HEK293 (cell line): Measurements from ENCODE around the gene MEAF6.
"Not testable (repeated sequence)": the region's sequence is repeated elsewhere in the genome, so short reads cannot be mapped to it uniquely, and the experiment has no call there.

Source experiments
- CTCF ChIA-PET: fragments of 350-600 bp; formaldehyde crosslinking; extraction: SDS; loops from one replicate; lab custom pipeline; 2021; ENCODE audit warnings: antibody characterized with exemption; lab: Yijun Ruan, JAX
- POLR2A ChIA-PET: fragments of 300-600 bp; formaldehyde crosslinking; extraction: SDS; loops from one replicate; lab custom pipeline; 2020; ENCODE audit warnings: antibody characterized with exemption, inconsistent platforms; lab: Yijun Ruan, JAX
- H3K27ac ChIP-seq: fragments of 200-500 bp; sonication (Bioruptor generic); 2 replicates; pipeline ENCODE4 v1.5.1; 2014; ENCODE audit warnings: low read depth, low read length, control low read depth, inconsistent platforms; ENCODE audit errors: extremely low read depth
- H3K36me3 ChIP-seq, 2 experiments: fragments of 200-500 bp in 1 of 2; sonication (Bioruptor generic) in 1 of 2; 1 replicate in 1 of 2; 2 replicates in 1 of 2; pipeline ENCODE4 v1.5.1; 2014 to 2017; ENCODE audit warnings: inconsistent platforms in 2 of 2, low read length in 2 of 2; ENCODE audit not compliant: control insufficient read depth in 2 of 2, insufficient read depth in 1 of 2
- H3K4me1 ChIP-seq: fragments of 200-500 bp; sonication (Bioruptor generic); 2 replicates; pipeline ENCODE4 v1.5.1; 2014; ENCODE audit warnings: mild to moderate bottlenecking, low read length, inconsistent platforms; ENCODE audit not compliant: control insufficient read depth, insufficient read depth
- H3K4me3 ChIP-seq: 2 replicates; pipeline ENCODE4 v1.5.1; 2011; ENCODE audit warnings: low read depth, mild to moderate bottlenecking, control low read depth, low read length, moderate library complexity
- H3K9me3 ChIP-seq: fragments of 200-500 bp; sonication (Bioruptor generic); 2 replicates; pipeline ENCODE4 v1.5.1; 2014; ENCODE audit warnings: low read depth, low read length, inconsistent platforms; ENCODE audit not compliant: control insufficient read depth, insufficient read depth
- ATF2 ChIP-seq: fragments of 450-650 bp; formaldehyde crosslinking; IDR thresholded peaks from 2 replicates; pipeline ENCODE4 v1.5.1; 2016; ENCODE audit warnings: missing biosample characterization, missing genetic modification characterization, low read depth
- BCL11B ChIP-seq: fragments of 450-650 bp; formaldehyde crosslinking; IDR thresholded peaks from 2 replicates; pipeline ENCODE4 v1.5.1; 2016; ENCODE audit warnings: low read depth, missing biosample characterization, missing genetic modification characterization
- EGR2 ChIP-seq: fragments of 450-650 bp; formaldehyde crosslinking; IDR thresholded peaks from 2 replicates; pipeline ENCODE4 v1.5.1; 2016; ENCODE audit warnings: low read depth, missing biosample characterization, missing genetic modification characterization
- HOXA7 ChIP-seq: sonication (generic); formaldehyde crosslinking; IDR thresholded peaks from 2 replicates; pipeline ENCODE4 v1.8.1; 2022; ENCODE audit warnings: missing genetic modification reagents, borderline replicate concordance
- KLF8 ChIP-seq: fragments of 450-650 bp; formaldehyde crosslinking; IDR thresholded peaks from 2 replicates; pipeline ENCODE4 v1.5.1; 2016; ENCODE audit warnings: missing biosample characterization, missing genetic modification characterization
- PRDM10 ChIP-seq: fragments of 450-650 bp; formaldehyde crosslinking; IDR thresholded peaks from 2 replicates; pipeline ENCODE4 v1.5.1; 2016; ENCODE audit warnings: missing biosample characterization, missing genetic modification characterization
- SETDB1 ChIP-seq: IDR thresholded peaks from one replicate; pipeline ENCODE4 v1.6.1; 2017; ENCODE audit warnings: mild to moderate bottlenecking, low read length, moderate library complexity, mixed read lengths; ENCODE audit not compliant: insufficient read length
- ZBTB10 ChIP-seq: fragments of 450-650 bp; formaldehyde crosslinking; IDR thresholded peaks from 2 replicates; pipeline ENCODE4 v1.5.1; 2016; ENCODE audit warnings: missing biosample characterization, missing genetic modification characterization
- ZBTB17 ChIP-seq: fragments of 450-650 bp; formaldehyde crosslinking; IDR thresholded peaks from 2 replicates; pipeline ENCODE4 v1.5.1; 2016; ENCODE audit warnings: missing biosample characterization, missing genetic modification characterization
- ZBTB44 ChIP-seq: fragments of 450-650 bp; IDR thresholded peaks from 2 replicates; pipeline ENCODE4 v1.5.1; 2018; ENCODE audit warnings: missing biosample characterization, mild to moderate bottlenecking, missing genetic modification characterization
- ZFHX2 ChIP-seq: fragments of 450-650 bp; formaldehyde crosslinking; conservative IDR thresholded peaks from 2 replicates; pipeline ENCODE4 v1.5.1; 2016; ENCODE audit warnings: missing biosample characterization, missing genetic modification characterization
- ZNF223 ChIP-seq: fragments of 450-650 bp; formaldehyde crosslinking; IDR thresholded peaks from 2 replicates; pipeline ENCODE4 v1.5.1; 2016; ENCODE audit warnings: missing biosample characterization, missing genetic modification characterization
- ZNF280C ChIP-seq: fragments of 450-650 bp; formaldehyde crosslinking; IDR thresholded peaks from 2 replicates; pipeline ENCODE4 v1.5.1; 2016; ENCODE audit warnings: missing biosample characterization, missing genetic modification characterization
- ZNF555 ChIP-seq: fragments of 450-650 bp; formaldehyde crosslinking; conservative IDR thresholded peaks from 2 replicates; pipeline ENCODE4 v1.5.1; 2017; ENCODE audit warnings: missing biosample characterization, mild to moderate bottlenecking, missing genetic modification characterization, inconsistent platforms

The MEAF6 gene

GRCh38 chr1:37559957-37560379 lies 45.4 kb upstream of the MEAF6 start:
- H3K9me3 ChIP-seq, POLR2A ChIA-PET, H3K4me1 ChIP-seq, CTCF ChIA-PET, H3K27ac ChIP-seq, H3K4me3 ChIP-seq: not testable (repeated sequence)
- peaks cover 0 to 26% of the 10 kb centered on the region in 2 experiments; a peak in 1 of 3 replicates for H3K36me3 ChIP-seq
- peak; percentile 58; the same call in 1 of the 2 replicates for TF ChIP-seq ZBTB17 (tag by site-specific recombination)

- CTCF ChIA-PET = interaction anchor here (0.6 kb wide), 1 partner anchor 30 kb away, joined by 3 read pairs; no protein-coding TSS in a partner anchor
- no peak overlapping the region for H3K4me3 ChIP-seq
- peaks cover 0 to 21% of the 10 kb centered on the region in 2 experiments; a peak in 1 of 3 replicates for H3K36me3 ChIP-seq
- TF ChIP-seq PRDM10 (tag by site-specific recombination) = peak; percentile 81
- TF ChIP-seq ZBTB44 (tag by site-specific recombination) = no peak
- no peak for TF ChIP-seq ZBTB10 (tag by site-specific recombination)
- no peak for TF ChIP-seq ZNF280C (tag by site-specific recombination)
- peak; percentile 35; the same call in 1 of the 2 replicates for TF ChIP-seq EGR2 (tag by site-specific recombination)
- peak; percentile 42; the same call in 1 of the 2 replicates for TF ChIP-seq ZFHX2
- no peaks in the 10 kb centered on the region for H3K9me3 ChIP-seq
- POLR2A ChIA-PET = no interaction called here
- H3K4me1 ChIP-seq = no peaks in the 10 kb centered on the region
- H3K27ac ChIP-seq = no peak overlapping the region
Observed at GRCh38 chr1:37559080-37559479, 44.5 kb upstream of the MEAF6 start.

- ChIA-PET POLR2A (no interaction called here), CTCF (interaction anchor here (0.6 kb wide), 1 partner anchor 29 kb away, joined by 3 read pairs; no protein-coding TSS in a partner anchor)
- H3K4me1 ChIP-seq = no peaks in the 10 kb centered on the region
- H3K9me3 ChIP-seq = no peaks in the 10 kb centered on the region
- H3K4me3 ChIP-seq = no peak overlapping the region
- no peak overlapping the region for H3K27ac ChIP-seq
- peaks cover 0 to 21% of the 10 kb centered on the region in 2 experiments; a peak in 1 of 3 replicates for H3K36me3 ChIP-seq
- TF ChIP-seq ZNF223 (tag by site-specific recombination) = no peak
- no peak for TF ChIP-seq ATF2
- TF ChIP-seq ZNF555 (tag by site-specific recombination) = no peak
- TF ChIP-seq BCL11B (tag by site-specific recombination) = no peak
- no peak for TF ChIP-seq SETDB1
- TF ChIP-seq KLF8 (tag by site-specific recombination) = no peak
- no peak for TF ChIP-seq HOXA7 (CRISPR knock-in tag)
- TF ChIP-seq, all 188 proteins: peak for 0
Observed at GRCh38 chr1:37558411-37558810, 43.8 kb upstream of the MEAF6 start.
